OCI-LY1 (cell line): ENCODE measurements around the gene DNALI1.

Experiments used
- H2AFZ ChIP-seq: fragments of 200-600 bp; sonication (generic), shearing (Covaris generic); 2 replicates; pipeline ENCODE4 v1.6.0; 2014; ENCODE audit warnings: antibody characterized with exemption, mild to moderate bottlenecking, low read length
- H3F3A ChIP-seq: fragments of 200-600 bp; sonication (generic), shearing (Covaris generic); 2 replicates; pipeline ENCODE4 v1.6.0; 2014; ENCODE audit warnings: mild to moderate bottlenecking, antibody characterized with exemption, low read length, moderate library complexity; ENCODE audit not compliant: insufficient read depth
- H3K27ac ChIP-seq: fragments of 200-600 bp; sonication (generic); 2 replicates; pipeline ENCODE4 v1.5.1; 2014; ENCODE audit warnings: low read length, mixed run types, mild to moderate bottlenecking, low read depth; ENCODE audit not compliant: poor library complexity, severe bottlenecking
- H3K27me3 ChIP-seq: fragments of 200-600 bp; sonication (generic); 2 replicates; pipeline ENCODE4 v1.6.0; 2014; ENCODE audit warnings: antibody characterized with exemption, mild to moderate bottlenecking, low read length, moderate library complexity; ENCODE audit not compliant: insufficient read depth
- H3K36me3 ChIP-seq: fragments of 200-600 bp; sonication (generic); 2 replicates; pipeline ENCODE4 v1.6.1; 2014; ENCODE audit warnings: mild to moderate bottlenecking, antibody characterized with exemption, low read length, moderate library complexity, mixed read lengths; ENCODE audit not compliant: insufficient read depth
- H3K4me1 ChIP-seq: fragments of 200-600 bp; sonication (generic); 2 replicates; pipeline ENCODE4 v1.5.1; 2014; ENCODE audit warnings: mild to moderate bottlenecking, low read length, moderate library complexity; ENCODE audit not compliant: insufficient read depth, severe bottlenecking
- H3K4me2 ChIP-seq: fragments of 200-600 bp; sonication (generic), shearing (Covaris generic); 2 replicates; pipeline ENCODE4 v1.6.1; 2014; ENCODE audit warnings: low read length
- H3K4me3 ChIP-seq: fragments of 200-600 bp; sonication (generic); 2 replicates; pipeline ENCODE4 v1.5.1; 2014; ENCODE audit warnings: low read length, low read depth, mild to moderate bottlenecking, mixed read lengths; ENCODE audit not compliant: poor library complexity, severe bottlenecking
- H3K79me2 ChIP-seq: fragments of 200-600 bp; shearing (Covaris generic); 2 replicates; pipeline ENCODE4 v1.6.1; 2016; ENCODE audit warnings: mixed run types, low read length, mixed read lengths; ENCODE audit not compliant: insufficient read depth
- H3K9ac ChIP-seq: fragments of 200-600 bp; sonication (generic), shearing (Covaris generic); 2 replicates; pipeline ENCODE4 v1.6.1; 2014; ENCODE audit warnings: mild to moderate bottlenecking, low read length, mixed read lengths
- H3K9me2 ChIP-seq: fragments of 200-600 bp; sonication (generic), shearing (Covaris generic); 2 replicates; pipeline ENCODE4 v1.6.1; 2014; ENCODE audit warnings: low read depth, mild to moderate bottlenecking, low read length, mixed read lengths
- H3K9me3 ChIP-seq: fragments of 200-600 bp; shearing (Covaris generic); 2 replicates; pipeline ENCODE4 v1.6.1; 2014; ENCODE audit warnings: low read length, mixed read lengths
- H4K20me1 ChIP-seq: fragments of 200-600 bp; sonication (generic), shearing (Covaris generic); 2 replicates; pipeline ENCODE4 v1.6.0; 2016; ENCODE audit warnings: mild to moderate bottlenecking, low read length; ENCODE audit not compliant: insufficient read depth
- EZH2 ChIP-seq: fragments of 200-600 bp; sonication (generic), shearing (Covaris generic); IDR thresholded peaks from 2 replicates; pipeline ENCODE4 v1.8.0; 2017; ENCODE audit warnings: borderline replicate concordance, mixed run types, mild to moderate bottlenecking, antibody characterized with exemption, low read length, moderate library complexity, mixed read lengths
- TF ChIP-seq, protein P1 (sequence below): fragments of 200-600 bp; sonication (generic), shearing (Covaris generic); IDR thresholded peaks from 2 replicates; pipeline ENCODE4 v1.5.1; 2017; ENCODE audit warnings: mild to moderate bottlenecking, antibody characterized with exemption, low read length, moderate library complexity, mixed read lengths

The DNALI1 gene

DNA sequence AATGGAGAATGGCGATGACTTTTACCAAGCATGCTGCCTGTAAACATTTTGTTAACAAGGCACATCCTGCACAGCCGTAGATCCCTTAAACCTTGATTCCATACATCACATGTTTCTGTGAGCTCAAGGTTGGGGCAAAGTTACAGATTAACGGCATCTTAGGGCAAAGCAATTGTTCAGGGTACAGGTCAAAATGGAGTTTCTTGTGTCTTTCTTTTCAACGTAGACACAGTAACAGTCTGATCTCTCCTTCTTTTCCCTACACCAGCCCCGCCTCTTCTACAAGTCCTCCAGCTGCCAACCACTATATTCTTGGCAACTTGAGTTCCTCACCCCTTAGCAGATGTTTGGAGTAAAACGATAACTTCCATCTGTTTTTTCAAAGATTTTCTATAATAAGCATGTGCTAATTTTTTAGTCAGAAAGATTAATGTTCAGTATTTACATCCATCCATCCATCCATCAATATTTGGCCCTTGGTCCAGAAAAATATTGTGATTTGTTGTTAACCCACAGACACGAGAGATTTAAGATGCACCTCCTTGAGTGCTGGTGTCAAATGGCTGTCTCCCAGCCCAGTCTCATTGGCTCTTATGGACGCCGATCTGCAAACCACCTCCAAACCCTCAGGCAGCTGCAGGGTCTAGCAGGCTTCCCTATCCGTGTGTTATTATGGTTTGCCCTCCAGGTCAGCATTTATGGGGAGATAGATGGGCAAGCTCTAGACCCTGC is 3.8 kb downstream of the DNALI1 start:
- Histone ChIP-seq H2AFZ (no peak overlapping the region), H3K27me3 (no peaks in the 10 kb centered on the region), H3K9me2 (no peaks in the 10 kb centered on the region), H3K79me2 (no peaks in the 10 kb centered on the region), H3F3A (no peaks in the 10 kb centered on the region), H3K27ac (no peak overlapping the region), H3K4me2 (no peak overlapping the region), H3K4me3 (no peak overlapping the region), H4K20me1 (no peaks in the 10 kb centered on the region), H3K9me3 (no peaks in the 10 kb centered on the region), H3K9ac (no peak overlapping the region), H3K36me3 (peaks cover 10% of the 10 kb centered on the region; the same call in 1 of the 2 replicates), H3K4me1 (peaks cover 5% of the 10 kb centered on the region)
- TF ChIP-seq EZH2 = no peak
- TF ChIP-seq, protein P1, sequence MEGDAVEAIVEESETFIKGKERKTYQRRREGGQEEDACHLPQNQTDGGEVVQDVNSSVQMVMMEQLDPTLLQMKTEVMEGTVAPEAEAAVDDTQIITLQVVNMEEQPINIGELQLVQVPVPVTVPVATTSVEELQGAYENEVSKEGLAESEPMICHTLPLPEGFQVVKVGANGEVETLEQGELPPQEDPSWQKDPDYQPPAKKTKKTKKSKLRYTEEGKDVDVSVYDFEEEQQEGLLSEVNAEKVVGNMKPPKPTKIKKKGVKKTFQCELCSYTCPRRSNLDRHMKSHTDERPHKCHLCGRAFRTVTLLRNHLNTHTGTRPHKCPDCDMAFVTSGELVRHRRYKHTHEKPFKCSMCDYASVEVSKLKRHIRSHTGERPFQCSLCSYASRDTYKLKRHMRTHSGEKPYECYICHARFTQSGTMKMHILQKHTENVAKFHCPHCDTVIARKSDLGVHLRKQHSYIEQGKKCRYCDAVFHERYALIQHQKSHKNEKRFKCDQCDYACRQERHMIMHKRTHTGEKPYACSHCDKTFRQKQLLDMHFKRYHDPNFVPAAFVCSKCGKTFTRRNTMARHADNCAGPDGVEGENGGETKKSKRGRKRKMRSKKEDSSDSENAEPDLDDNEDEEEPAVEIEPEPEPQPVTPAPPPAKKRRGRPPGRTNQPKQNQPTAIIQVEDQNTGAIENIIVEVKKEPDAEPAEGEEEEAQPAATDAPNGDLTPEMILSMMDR = no peak

DNA sequence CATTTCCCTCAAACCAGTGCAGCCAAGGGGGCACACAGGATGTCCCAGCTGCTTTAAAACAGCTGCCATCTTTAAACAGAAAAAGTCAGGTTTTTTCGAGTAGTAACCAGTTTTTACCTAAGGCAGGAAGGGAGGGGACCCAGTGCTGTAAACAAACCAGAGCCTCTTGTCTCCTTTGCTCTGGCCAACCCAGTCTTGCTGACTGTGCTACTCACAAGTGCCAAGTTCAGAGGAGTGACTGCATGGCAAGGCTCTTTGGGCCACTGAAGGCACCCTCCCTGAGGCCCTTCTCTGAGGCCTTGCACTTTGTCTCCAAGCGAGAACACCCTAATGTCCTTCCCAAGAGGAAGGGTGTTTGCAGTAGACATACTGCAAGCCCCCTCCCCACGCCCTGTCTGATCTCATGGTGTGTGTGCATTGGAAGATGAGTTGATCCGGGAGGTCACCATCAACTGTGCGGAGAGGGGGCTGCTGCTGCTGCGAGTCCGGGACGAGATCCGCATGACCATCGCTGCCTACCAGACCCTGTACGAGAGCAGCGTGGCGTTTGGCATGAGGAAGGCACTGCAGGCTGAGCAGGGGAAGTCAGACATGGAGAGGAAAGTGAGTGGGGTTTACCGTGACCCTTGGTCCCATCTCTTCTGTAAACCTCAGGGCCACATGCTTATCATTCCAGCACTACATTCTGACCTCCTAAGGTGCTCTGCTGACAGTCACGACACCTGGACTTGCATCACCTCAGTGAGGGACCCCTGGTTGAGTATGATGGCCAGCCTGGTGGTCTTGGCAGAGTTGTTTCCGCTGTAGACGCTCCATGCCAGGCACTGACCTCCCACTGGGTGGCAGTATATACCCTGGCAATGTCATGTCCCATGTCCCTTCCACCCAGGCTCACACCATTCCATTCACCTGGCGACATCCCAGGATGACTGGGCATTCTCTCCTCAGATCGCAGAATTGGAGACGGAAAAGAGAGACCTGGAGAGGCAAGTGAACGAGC is 4.7 kb downstream of the DNALI1 start:
- TF ChIP-seq, protein P1 = peak; percentile 84
- no peak for TF ChIP-seq EZH2
- H3K4me2 ChIP-seq = no peak overlapping the region
- no peaks in the 10 kb centered on the region for H3K27me3 ChIP-seq
- no peak overlapping the region for H2AFZ ChIP-seq
- no peaks in the 10 kb centered on the region for H3F3A ChIP-seq
- no peak overlapping the region for H3K27ac ChIP-seq
- H4K20me1 ChIP-seq = no peaks in the 10 kb centered on the region
- H3K36me3 ChIP-seq = peaks cover 19% of the 10 kb centered on the region
- peaks cover 2% of the 10 kb centered on the region for H3K4me1 ChIP-seq
- no peak overlapping the region for H3K9ac ChIP-seq
- H3K9me3 ChIP-seq = no peaks in the 10 kb centered on the region
- H3K9me2 ChIP-seq = no peaks in the 10 kb centered on the region
- no peak overlapping the region for H3K4me3 ChIP-seq
- H3K79me2 ChIP-seq = no peaks in the 10 kb centered on the region

GRCh38 chr1:37562984-37563383 is 6.2 kb downstream of the DNALI1 start:
- Histone ChIP-seq H3K27me3 (no peaks in the 10 kb centered on the region), H3K9me2 (no peaks in the 10 kb centered on the region), H3K27ac (no peak overlapping the region), H3K9me3 (no peaks in the 10 kb centered on the region), H3K4me1 (no peaks in the 10 kb centered on the region), H3K79me2 (no peaks in the 10 kb centered on the region), H3K4me2 (no peak overlapping the region), H3K4me3 (no peak overlapping the region), H3K36me3 (peaks cover 34% of the 10 kb centered on the region), H2AFZ (no peak overlapping the region), H4K20me1 (no peaks in the 10 kb centered on the region), H3F3A (no peaks in the 10 kb centered on the region), H3K9ac (no peak overlapping the region)
- TF ChIP-seq, protein P1 = no peak
- no peak for TF ChIP-seq EZH2
